SJSA1 (cell line): ENCODE results near the gene PIM1. TPM values are rescaled to one million over a fixed set of nuclear protein-coding genes. Genes with fewer than 3 reads are reported as not detected.

Source experiments
- DNase-seq, 2 experiments: peaks; one replicate each; pipeline ENCODE4 v3.0.0-alpha.2; 2015 to 2020; ENCODE audit warnings: low spot score in 2 of 2, low read depth in 1 of 2
- H3K27ac ChIP-seq: fragments of 250-450 bp; sonication (Bioruptor Pico); 2 replicates; pipeline ENCODE4 v1.5.1; 2020; ENCODE audit warnings: mild to moderate bottlenecking, moderate library complexity
- H3K27me3 ChIP-seq: fragments of 250-450 bp; sonication (Bioruptor Pico); replicated peaks from 2 replicates; pipeline ENCODE4 v1.5.1; 2020; ENCODE audit warnings: mild to moderate bottlenecking, moderate library complexity
- H3K36me3 ChIP-seq: fragments of 250-450 bp; sonication (Bioruptor Pico); 2 replicates; pipeline ENCODE4 v1.5.1; 2020; ENCODE audit warnings: mild to moderate bottlenecking
- H3K4me1 ChIP-seq: fragments of 250-450 bp; sonication (Bioruptor Pico); replicated peaks from 2 replicates; pipeline ENCODE4 v1.6.1; 2021; ENCODE audit warnings: mild to moderate bottlenecking
- H3K4me3 ChIP-seq: fragments of 250-450 bp; sonication (Bioruptor Pico); 2 replicates; pipeline ENCODE4 v1.5.1; 2020; ENCODE audit warnings: mild to moderate bottlenecking
- H3K9me3 ChIP-seq: fragments of 250-450 bp; sonication (Bioruptor Pico); replicated peaks from 2 replicates; pipeline ENCODE4 v1.5.1; 2020; ENCODE audit warnings: mild to moderate bottlenecking
- total RNA-seq: library from RNA; depleted of rRNA; stranded (reverse); fragments of >200 nt; shearing (Covaris generic); gene quantifications from 2 replicates; pipeline ENCODE4 v1.2.3, GENCODE V29; 2014

PIM1 gene
- total RNA-seq, 1 experiment from 2014 or later, result 49.8 TPM

DNA sequence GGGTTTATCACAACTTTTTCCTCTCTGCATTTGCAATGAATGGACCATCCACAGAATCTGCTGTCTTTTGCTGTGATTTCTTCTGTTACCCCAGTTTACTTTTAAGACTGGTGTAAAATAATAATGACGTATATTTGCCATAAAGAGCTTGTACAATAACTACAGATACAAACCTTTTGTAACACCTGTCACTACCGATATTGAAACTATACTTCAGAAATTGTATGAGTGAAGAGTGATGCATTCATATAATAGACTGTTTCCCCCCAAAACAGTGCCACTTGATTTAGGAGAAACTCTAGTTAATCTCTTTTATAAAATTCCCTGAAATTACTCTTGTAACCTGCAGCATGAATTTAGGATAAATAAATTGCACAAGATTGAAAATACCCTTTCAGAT is 26.4 kb upstream of the PIM1 start:
- H3K4me3 ChIP-seq, result no peak overlapping the region
- H3K4me1 ChIP-seq, result peaks cover 66% of the 10 kb centered on the region
- H3K9me3 ChIP-seq, result no peaks in the 10 kb centered on the region
- no peaks in the 10 kb centered on the region for H3K36me3 ChIP-seq
- H3K27me3 ChIP-seq, result no peaks in the 10 kb centered on the region
- H3K27ac ChIP-seq, result peak overlapping the region; percentile 88
- DNase-seq, result no peak

DNA sequence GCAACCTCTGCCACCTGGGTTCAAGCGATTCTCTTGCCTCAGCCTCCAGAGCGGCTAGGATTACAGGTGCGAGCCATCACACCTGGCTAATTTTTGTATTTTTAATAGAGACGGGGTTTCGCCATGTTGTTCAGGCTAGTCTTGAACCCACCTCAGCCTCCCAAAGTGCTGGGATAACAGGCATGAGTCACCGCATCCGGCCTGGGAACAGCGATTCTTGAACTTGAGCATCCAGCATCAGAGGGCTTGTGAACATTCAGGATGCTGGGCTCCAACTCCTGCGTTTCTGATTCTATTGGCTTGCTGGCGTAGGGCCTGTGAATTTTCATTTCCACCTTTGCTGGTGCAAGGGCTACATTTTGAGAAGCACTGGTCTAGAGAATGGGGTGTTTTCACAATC is 24.5 kb upstream of the PIM1 start:
- peaks cover 58% of the 10 kb centered on the region for H3K4me1 ChIP-seq
- H3K4me3 ChIP-seq, result no peak overlapping the region
- H3K9me3 ChIP-seq, result no peaks in the 10 kb centered on the region
- DNase-seq, result peak; percentile 45 to 63
- H3K27ac ChIP-seq, result peak overlapping the region; percentile 92
- H3K27me3 ChIP-seq, result no peaks in the 10 kb centered on the region
- H3K36me3 ChIP-seq, result no peaks in the 10 kb centered on the region

DNA sequence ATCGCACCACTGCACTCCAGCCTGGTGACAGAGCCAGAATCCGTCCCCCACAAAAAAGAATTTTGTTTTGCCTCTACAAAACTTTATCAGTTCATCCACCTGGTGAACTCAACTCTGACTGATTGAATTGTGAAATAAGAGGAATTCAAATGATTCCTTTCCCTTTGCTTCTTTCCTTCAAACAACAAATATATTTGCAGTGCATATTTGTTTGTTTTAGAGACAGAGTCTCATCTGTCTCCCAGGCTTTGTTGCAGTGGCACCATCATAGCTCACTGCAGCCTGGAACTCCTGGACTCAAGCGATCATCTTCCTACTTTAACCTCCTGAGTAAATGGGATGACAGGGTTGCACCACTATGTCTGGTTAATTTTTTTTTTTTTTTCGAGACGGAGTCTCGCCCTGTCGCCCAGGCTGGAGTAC is 23.2 kb upstream of the PIM1 start:
- Histone ChIP-seq H3K4me3 (no peak overlapping the region), H3K4me1 (peaks cover 45% of the 10 kb centered on the region), H3K27ac (no peak overlapping the region), H3K9me3 (no peaks in the 10 kb centered on the region), H3K27me3 (no peaks in the 10 kb centered on the region), H3K36me3 (no peaks in the 10 kb centered on the region)
- no peak for DNase-seq

DNA sequence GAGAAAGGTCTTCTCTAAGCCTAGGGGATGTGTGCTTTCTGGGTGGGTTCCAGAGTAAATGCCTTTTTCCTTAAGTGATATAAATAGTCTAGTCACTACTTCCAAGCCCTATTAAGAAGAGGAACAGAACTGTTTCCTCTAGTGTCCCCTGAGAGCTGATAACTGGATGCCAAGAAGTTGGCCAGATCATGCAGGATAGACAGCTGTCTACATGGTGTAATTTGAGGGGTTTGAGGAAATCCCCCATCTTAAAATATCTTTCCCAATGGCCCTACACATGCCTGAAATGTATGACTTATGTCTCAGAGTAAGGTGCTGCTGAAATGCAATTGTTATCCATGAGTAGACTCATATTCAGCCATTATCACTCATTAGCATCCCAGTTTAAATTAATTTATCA is 20.2 kb upstream of the PIM1 start:
- Histone ChIP-seq H3K36me3 (no peaks in the 10 kb centered on the region), H3K9me3 (no peaks in the 10 kb centered on the region), H3K4me1 (peaks cover 21% of the 10 kb centered on the region), H3K4me3 (no peak overlapping the region), H3K27me3 (no peaks in the 10 kb centered on the region), H3K27ac (no peak overlapping the region)
- no peak for DNase-seq

DNA sequence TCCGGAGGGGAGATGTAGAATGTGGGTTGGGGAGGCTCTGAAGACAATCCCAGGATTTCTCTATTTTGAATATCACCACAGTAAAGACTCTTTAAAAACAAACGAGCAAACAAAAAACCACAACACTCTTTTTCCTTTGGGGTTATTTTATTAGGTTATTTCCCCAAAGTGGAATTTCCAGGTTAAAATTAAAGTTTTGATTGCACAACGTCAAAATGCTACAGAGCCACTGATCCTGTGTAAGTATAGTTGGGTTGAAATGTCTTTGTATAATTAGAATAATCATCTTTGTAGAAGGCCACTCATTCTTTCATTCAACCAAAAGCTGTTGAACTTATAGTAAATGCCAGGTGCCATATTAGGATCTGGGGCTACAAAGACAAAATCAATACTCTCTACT is 19.6 kb upstream of the PIM1 start:
- no peaks in the 10 kb centered on the region for H3K36me3 ChIP-seq
- no peak overlapping the region for H3K27ac ChIP-seq
- H3K9me3 ChIP-seq, result no peaks in the 10 kb centered on the region
- H3K27me3 ChIP-seq, result no peaks in the 10 kb centered on the region
- DNase-seq, result no peak
- H3K4me3 ChIP-seq, result no peak overlapping the region
- peaks cover 17% of the 10 kb centered on the region for H3K4me1 ChIP-seq

DNA sequence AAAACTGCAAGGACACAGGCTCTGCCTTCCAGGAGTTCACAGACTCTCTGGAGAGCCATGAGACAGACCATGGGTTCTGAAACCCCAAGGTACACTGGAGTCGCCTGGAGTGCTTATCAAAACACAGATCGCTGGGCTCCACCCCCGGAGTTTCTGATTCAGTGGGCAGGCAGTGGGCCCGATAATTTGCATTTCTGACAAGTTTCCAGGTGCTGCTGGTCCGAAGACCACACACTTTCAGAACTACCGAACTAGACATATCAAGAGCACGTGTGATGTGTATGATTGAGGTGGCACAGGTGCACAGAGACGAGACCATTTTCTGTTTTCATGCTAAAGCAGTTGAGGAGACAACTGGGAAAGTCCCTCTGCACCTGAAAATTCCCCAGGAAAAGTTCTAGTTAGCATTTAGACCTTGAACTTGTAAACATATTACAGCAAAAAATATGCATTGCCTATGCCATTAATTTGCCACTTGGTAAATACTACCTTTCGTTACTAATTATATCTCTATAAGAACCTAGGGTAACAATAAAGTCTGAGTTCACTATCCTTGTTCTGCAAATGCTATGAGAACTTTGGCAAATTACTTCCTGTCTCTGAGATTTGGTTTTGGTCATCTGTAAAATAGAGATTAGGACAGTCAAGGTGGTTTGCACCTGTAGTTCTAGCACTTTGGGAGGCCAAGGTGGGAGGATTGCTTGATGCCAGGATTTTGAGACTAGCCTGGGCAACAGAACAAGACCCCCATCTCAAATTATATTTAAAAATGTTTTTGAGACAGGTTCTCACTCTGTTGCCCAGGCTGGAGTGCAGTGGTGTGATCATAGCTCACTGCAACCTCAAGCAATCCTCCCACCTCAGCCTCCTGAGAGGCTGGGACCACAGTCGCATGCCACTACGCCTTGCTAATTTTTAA is 14.3 kb upstream of the PIM1 start:
- Histone ChIP-seq H3K4me1 (peaks cover 6% of the 10 kb centered on the region), H3K9me3 (no peaks in the 10 kb centered on the region), H3K27me3 (no peaks in the 10 kb centered on the region), H3K27ac (no peak overlapping the region), H3K36me3 (no peaks in the 10 kb centered on the region), H3K4me3 (no peak overlapping the region)
- no peak for DNase-seq

DNA sequence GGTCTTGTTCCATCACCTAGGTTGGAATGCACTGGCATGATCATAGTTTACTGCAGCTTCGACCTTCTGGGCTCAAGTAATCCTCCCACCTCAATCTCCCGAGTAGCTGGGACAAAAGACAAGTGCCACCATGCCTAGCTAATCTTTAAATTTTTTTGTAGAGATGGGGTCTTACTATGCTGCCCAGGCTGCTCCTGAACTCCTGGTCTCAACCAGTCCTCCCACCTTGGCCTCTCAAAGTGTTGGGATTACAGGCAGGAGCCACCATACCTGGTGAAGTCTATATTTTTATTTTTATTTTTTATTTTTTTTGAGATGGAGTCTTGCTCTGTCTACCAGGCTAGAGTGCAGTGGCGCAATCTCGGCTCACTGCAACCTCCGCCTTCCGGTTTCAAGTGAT is 11.4 kb upstream of the PIM1 start:
- Histone ChIP-seq H3K4me3 (no peak overlapping the region), H3K9me3 (no peaks in the 10 kb centered on the region), H3K27me3 (no peaks in the 10 kb centered on the region), H3K4me1 (peaks cover 19% of the 10 kb centered on the region), H3K36me3 (no peaks in the 10 kb centered on the region), H3K27ac (no peak overlapping the region)
- no peak for DNase-seq

DNA sequence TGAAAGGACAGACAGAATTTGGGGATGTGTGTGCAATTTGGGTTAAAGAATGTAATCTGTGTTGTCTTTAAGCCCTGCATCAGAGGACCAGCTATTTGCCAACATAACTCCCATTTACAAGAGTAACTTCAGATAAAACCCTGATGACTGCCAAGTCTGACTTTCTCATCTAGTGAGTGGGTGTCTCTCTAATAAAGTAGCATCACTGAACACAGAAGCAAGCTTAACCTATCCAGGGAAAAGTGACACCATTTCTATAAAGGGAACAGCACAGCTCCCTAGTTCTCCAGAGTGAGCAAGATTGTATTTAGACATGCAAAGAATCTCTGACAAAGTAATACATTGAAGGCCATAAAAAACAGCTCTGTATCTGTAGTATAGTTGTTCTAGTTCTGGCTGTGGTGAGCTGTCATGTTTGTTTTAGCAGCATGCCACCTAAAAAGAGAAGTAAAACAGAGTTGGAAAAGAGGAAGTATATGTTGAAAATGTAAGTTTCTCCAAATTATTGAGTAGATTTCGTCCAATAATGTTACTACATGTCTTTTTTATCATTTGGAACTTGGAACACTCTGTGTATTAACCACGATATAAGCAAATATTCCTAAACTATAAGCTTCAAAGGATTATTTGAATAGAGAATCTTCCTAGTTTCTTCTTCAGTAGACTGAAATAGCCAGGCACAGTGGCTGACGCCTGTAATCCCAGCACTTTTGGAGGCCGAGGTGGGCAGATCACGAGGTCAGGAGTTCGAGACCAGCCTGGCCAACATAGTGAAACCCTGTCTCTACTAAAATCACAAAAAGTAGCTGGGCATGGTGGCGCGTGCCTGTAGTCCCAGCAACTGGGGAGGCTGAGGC is 8.8 kb upstream of the PIM1 start:
- H3K9me3 ChIP-seq, result no peaks in the 10 kb centered on the region
- H3K4me3 ChIP-seq, result no peak overlapping the region
- H3K36me3 ChIP-seq, result no peaks in the 10 kb centered on the region
- DNase-seq, result peak in 1 of 2 experiments; percentile 37
- no peaks in the 10 kb centered on the region for H3K27me3 ChIP-seq
- H3K4me1 ChIP-seq, result peaks cover 17% of the 10 kb centered on the region
- H3K27ac ChIP-seq, result 0 out of 2 replicates have a peak overlapping the region, but pooled peaks have one; percentile 0

DNA sequence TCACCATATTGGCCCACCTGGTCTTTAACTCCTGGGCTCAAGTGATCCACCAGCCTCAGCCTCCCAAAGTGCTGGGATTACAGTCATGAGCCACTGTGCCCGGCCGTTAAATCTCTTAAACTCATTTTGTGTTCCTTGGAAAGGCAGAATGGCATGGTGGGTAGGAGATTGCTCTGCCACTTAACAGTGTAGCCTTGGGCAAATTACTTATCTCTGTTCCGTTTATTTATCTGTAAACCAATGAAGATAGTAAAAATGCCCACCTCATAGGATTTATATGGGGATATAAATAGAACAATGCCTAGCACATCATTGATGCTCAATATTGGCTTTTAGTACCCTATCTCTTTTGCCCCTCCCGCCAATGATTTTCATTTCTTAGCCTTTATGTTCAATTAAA is 7.2 kb upstream of the PIM1 start:
- H3K27me3 ChIP-seq, result no peaks in the 10 kb centered on the region
- no peak overlapping the region for H3K4me3 ChIP-seq
- H3K27ac ChIP-seq, result no peak overlapping the region
- no peaks in the 10 kb centered on the region for H3K9me3 ChIP-seq
- DNase-seq, result no peak
- no peaks in the 10 kb centered on the region for H3K36me3 ChIP-seq
- H3K4me1 ChIP-seq, result peaks cover 21% of the 10 kb centered on the region

DNA sequence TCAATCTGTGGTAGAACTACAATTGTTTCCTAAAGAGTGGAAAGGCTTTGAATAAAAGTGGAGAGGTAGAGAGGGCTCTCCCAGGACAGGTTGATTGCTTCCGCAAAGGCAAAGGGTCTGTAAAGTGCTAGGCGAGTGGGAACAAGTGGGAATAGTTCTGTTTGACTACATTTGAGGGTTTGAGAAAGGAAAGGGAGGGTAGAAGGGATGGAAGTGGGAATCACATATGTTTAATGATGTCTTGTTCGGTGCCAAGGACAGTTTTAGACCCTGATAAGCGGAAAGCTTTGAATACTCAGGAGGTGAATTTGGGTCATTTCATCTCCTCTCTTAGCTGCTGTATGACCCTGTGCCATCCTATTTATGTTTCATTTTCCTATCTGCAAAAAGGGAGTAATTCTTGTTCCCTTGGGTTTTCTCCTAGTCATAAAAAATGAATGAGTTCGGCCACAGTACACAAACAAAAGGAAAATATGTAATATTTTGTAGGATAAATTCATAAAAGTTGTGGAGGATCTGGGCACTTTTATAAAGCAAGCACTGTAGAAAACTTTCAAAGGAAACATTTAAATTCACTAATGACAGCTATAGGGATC is 1.7 kb upstream of the PIM1 start:
- H3K27me3 ChIP-seq, result no peaks in the 10 kb centered on the region
- H3K36me3 ChIP-seq, result peaks cover 28% of the 10 kb centered on the region
- H3K9me3 ChIP-seq, result no peaks in the 10 kb centered on the region
- H3K4me3 ChIP-seq, result peak overlapping the region; percentile 26
- H3K4me1 ChIP-seq, result peaks cover 23% of the 10 kb centered on the region
- no peak for DNase-seq
- peak overlapping the region; percentile 86 for H3K27ac ChIP-seq

DNA sequence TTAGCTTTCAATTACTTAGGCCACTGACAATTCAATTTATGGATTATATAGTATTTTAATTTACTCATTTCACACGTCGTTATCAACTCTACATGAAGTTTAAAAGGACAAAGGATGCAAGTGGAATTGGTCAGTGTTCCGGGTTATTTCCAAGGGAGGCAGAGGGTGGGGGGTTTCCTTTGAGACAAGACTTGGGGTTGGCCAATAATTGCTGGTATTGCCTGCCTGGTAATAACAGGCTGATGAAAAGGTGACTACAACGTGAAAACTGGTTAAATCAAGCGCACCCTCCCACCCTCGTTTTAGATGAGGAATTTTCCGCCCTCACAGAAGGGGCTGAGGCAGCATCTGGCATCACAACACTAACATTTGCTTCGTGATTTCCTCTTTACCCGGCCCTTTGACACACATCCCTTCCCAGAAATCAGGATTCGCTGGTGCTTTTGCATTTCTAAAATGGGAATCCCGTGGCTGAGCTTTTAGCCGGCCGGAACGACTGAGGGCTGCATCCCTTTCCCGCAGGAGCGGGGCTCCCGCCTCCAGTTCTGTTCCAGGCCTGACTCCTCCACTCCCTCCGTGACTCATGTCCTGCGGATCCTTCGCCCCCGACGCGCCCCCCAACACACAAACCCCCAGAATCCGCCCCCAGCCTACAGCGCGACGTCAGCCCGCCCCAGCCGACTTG is 999 bp upstream of the PIM1 start:
- peak overlapping the region; percentile 26 for H3K4me3 ChIP-seq
- no peaks in the 10 kb centered on the region for H3K27me3 ChIP-seq
- DNase-seq, result peak in 1 of 2 experiments; percentile 52
- H3K9me3 ChIP-seq, result no peaks in the 10 kb centered on the region
- H3K27ac ChIP-seq, result peak overlapping the region; percentile 86
- peaks cover 35% of the 10 kb centered on the region for H3K36me3 ChIP-seq
- H3K4me1 ChIP-seq, result peaks cover 23% of the 10 kb centered on the region

DNA sequence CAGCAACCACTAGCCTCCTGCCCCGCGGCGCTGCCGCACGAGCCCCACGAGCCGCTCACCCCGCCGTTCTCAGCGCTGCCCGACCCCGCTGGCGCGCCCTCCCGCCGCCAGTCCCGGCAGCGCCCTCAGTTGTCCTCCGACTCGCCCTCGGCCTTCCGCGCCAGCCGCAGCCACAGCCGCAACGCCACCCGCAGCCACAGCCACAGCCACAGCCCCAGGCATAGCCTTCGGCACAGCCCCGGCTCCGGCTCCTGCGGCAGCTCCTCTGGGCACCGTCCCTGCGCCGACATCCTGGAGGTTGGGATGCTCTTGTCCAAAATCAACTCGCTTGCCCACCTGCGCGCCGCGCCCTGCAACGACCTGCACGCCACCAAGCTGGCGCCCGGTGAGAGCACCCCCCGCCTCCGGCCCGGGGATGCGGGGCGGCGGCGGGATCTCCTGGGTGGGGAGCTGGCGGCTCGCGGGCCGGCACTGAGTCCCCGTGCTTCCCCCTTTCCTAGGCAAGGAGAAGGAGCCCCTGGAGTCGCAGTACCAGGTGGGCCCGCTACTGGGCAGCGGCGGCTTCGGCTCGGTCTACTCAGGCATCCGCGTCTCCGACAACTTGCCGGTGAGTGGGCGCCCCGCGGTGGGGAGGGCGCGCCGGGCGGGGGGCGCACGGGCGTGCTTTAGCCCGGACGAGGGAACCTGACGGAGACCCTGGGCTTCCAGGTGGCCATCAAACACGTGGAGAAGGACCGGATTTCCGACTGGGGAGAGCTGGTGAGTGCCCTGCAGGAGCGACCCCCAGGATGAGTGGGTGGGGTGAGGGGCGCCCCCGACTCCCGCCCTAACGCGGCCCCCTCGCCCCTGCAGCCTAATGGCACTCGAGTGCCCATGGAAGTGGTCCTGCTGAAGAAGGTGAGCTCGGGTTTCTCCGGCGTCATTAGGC is 585 bp downstream of the PIM1 start:
- Histone ChIP-seq H3K27ac (peak overlapping the region; percentile 75), H3K4me3 (peak overlapping the region; percentile 94), H3K36me3 (peaks cover 51% of the 10 kb centered on the region), H3K27me3 (no peaks in the 10 kb centered on the region), H3K4me1 (peaks cover 23% of the 10 kb centered on the region), H3K9me3 (no peaks in the 10 kb centered on the region)
- DNase-seq, result peak; percentile 70 to 84
